ENCODE data around the gene DTNA.

The DTNA gene

GRCh38 chr18:34858188-34858587 lies 148.1 kb downstream of the DTNA start:
- no peak for DNase-seq (ENCODE audit: low read depth)

- DNase-seq (ENCODE audit: low read depth) = no peak
Measured at GRCh38 chr18:34859496-34859895, 149.4 kb downstream of the DTNA start.

GRCh38 chr18:34862561-34862960 lies 152.5 kb downstream of the DTNA start:
- no peak for DNase-seq (ENCODE audit: low read depth)

- DNase-seq (ENCODE audit: low read depth) = no peak
Measured at GRCh38 chr18:34863702-34864101, 153.6 kb downstream of the DTNA start.

GRCh38 chr18:34864836-34865497 lies 154.9 kb downstream of the DTNA start:
- no peak for DNase-seq (ENCODE audit: low read depth)

GRCh38 chr18:34866310-34866709 lies 156.2 kb downstream of the DTNA start:
- no peak for DNase-seq (ENCODE audit: low read depth)

GRCh38 chr18:34866739-34867138 lies 156.6 kb downstream of the DTNA start:
- no peak for DNase-seq (ENCODE audit: low read depth)

GRCh38 chr18:34867520-34867919 lies 157.4 kb downstream of the DTNA start:
- no peak for DNase-seq (ENCODE audit: low read depth)

GRCh38 chr18:34870555-34871310 lies 160.6 kb downstream of the DTNA start:
- DNase-seq (ENCODE audit: low read depth) = no peak

- DNase-seq (ENCODE audit: low read depth) = no peak
Measured at GRCh38 chr18:34871435-34871834, 161.3 kb downstream of the DTNA start.

- no peak for DNase-seq (ENCODE audit: low read depth)
Measured at GRCh38 chr18:34872066-34872465, 162.0 kb downstream of the DTNA start.

- no peak for DNase-seq (ENCODE audit: low read depth)
Measured at GRCh38 chr18:34873986-34874580, 164.0 kb downstream of the DTNA start.

- DNase-seq (ENCODE audit: low read depth) = no peak
Measured at GRCh38 chr18:34875150-34875549, 165.1 kb downstream of the DTNA start.

GRCh38 chr18:34880403-34880802 lies 170.3 kb downstream of the DTNA start:
- DNase-seq (ENCODE audit: low read depth) = no peak

- DNase-seq (ENCODE audit: low read depth) = no peak
Measured at GRCh38 chr18:34880882-34881834, 171.1 kb downstream of the DTNA start.

- DNase-seq (ENCODE audit: low read depth) = no peak
Measured at GRCh38 chr18:34884436-34884835, 174.3 kb downstream of the DTNA start.

GRCh38 chr18:34886177-34886576 lies 176.1 kb downstream of the DTNA start:
- DNase-seq (ENCODE audit: low read depth) = no peak

- no peak for DNase-seq (ENCODE audit: low read depth)
Measured at GRCh38 chr18:34887881-34888580, 177.9 kb downstream of the DTNA start.

- no peak for DNase-seq (ENCODE audit: low read depth)
Measured at GRCh38 chr18:34890486-34891085, 180.5 kb downstream of the DTNA start.

GRCh38 chr18:34892379-34892778 lies 182.3 kb downstream of the DTNA start:
- DNase-seq (ENCODE audit: low read depth) = no peak

GRCh38 chr18:34893239-34893638 lies 183.1 kb downstream of the DTNA start:
- no peak for DNase-seq (ENCODE audit: low read depth)

All from T follicular helper cell (primary cell).